GM13977 (cell line): ENCODE results near the gene SP8.
"Not testable (repeated sequence)": the region's sequence is repeated elsewhere in the genome, so short reads cannot be mapped to it uniquely, and the experiment has no call there.

Experiments used
- DNase-seq: peaks from one replicate; pipeline ENCODE4 v3.0.0; 2012; ENCODE audit warnings: low spot score
- in situ Hi-C: fragments of 300-500 bp; cut with MboI; formaldehyde crosslinking; loops from one replicate; pipeline ENCODE4 v1.12.0; 2022; ENCODE audit warnings: low sequenced_read_pairs, low pct_unique_long_range_greater_than_20kb, mixed read lengths, inconsistent platforms; ENCODE audit not compliant: unreplicated experiment
- TF ChIP-seq, protein P1 (sequence below): IDR thresholded peaks from 2 replicates; pipeline ENCODE4 v1.5.1; 2012; ENCODE audit warnings: mild to moderate bottlenecking, control low read depth; ENCODE audit not compliant: insufficient read depth; ENCODE audit errors: extremely low read depth, missing control alignments

Gene SP8

GRCh38 chr7:20786779-20787659 is at the start of gene SP8:
Gene SP8, minus strand, starts transcription at chr7:20786886. Its CDS starts 88 bp downstream, at chr7:20786798.
- TF ChIP-seq, protein P1, sequence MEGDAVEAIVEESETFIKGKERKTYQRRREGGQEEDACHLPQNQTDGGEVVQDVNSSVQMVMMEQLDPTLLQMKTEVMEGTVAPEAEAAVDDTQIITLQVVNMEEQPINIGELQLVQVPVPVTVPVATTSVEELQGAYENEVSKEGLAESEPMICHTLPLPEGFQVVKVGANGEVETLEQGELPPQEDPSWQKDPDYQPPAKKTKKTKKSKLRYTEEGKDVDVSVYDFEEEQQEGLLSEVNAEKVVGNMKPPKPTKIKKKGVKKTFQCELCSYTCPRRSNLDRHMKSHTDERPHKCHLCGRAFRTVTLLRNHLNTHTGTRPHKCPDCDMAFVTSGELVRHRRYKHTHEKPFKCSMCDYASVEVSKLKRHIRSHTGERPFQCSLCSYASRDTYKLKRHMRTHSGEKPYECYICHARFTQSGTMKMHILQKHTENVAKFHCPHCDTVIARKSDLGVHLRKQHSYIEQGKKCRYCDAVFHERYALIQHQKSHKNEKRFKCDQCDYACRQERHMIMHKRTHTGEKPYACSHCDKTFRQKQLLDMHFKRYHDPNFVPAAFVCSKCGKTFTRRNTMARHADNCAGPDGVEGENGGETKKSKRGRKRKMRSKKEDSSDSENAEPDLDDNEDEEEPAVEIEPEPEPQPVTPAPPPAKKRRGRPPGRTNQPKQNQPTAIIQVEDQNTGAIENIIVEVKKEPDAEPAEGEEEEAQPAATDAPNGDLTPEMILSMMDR: no peak
- DNase-seq: peak; percentile 62
- in situ Hi-C loops: no loop called here

GRCh38 chr7:20836424-20836823 is 49.7 kb upstream of the SP8 start:
- in situ Hi-C loops, DNase-seq: not testable (repeated sequence)

DNA sequence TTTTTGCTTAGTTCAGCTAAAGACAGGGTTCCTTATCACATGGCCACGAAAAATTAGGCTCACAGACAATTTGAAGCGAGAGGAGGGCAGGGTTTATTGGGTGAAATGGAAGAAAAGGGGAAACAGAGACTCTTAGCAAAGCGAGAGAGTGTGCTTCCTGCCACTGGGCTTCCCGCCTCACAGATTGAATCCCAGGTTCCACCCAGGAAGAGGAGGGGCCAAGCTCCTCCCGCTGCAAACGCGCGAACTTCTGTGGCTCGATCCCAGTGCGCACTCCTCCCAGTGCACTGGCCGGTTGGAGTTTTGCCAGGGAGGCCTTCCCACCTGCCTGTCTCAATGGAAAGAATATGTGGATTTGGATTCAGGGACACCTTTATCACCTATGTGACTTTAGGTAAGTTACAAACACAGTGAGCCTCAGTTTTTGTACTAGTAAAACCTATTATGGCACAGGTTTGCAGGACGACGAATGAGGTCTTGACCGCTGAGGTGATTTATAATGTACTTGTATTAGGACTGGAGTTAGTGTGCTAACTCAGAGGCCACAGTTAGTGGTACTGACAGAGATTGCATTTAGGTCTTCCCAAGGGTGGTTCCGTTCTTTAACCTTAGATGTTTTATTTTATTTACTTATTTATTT is 48.5 kb upstream of the SP8 start:
- no peak for DNase-seq
- TF ChIP-seq, protein P1: no peak
- in situ Hi-C loops: no loop called here

- TF ChIP-seq, protein P1: peak; percentile 11
- no peak for DNase-seq
- in situ Hi-C loops: no loop called here
Measured at GRCh38 chr7:20834656-20835055, 48.0 kb upstream of the SP8 start.

DNA sequence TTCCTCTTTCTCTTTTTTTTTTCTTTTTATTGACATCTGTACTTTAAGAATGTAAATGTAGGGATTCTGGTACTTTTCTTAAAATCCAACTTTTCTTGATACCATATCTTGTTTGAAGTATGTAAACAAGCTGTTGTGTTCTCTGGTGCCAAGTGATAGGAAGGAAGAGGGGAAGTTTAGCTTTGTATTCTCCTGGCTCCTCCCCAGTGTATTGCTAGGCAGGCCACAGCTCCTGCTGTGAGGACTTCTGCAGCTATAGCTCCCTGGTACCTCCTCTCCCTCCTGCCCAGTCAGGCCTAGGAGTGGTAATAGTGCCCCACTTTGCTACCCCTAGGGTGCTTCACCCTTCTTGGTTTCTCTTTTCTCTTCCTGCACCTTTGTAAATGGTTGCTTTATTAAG is 45.3 kb upstream of the SP8 start:
- in situ Hi-C loops: no loop called here
- no peak for DNase-seq
- TF ChIP-seq, protein P1: no peak

DNA sequence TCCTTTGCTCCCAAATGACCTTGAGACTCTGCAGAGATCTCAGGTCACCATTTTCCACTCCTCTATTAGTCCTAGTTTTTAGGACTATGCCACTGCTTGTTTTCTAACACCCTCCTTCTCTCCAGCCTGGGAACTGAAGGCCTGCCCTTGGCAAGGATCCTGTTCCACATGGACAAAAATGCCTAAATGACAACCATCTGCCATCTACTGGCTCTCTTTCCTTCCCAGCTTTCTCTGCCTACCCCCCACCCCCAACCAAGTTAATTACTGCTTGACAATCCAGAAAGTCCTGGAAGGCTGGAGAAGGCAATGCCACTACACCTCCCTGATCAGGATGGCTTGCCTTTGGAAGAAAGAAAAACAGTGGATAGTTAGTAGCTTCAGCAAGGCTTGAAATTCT is 44.8 kb upstream of the SP8 start:
- TF ChIP-seq, protein P1: no peak
- in situ Hi-C loops: no loop called here
- no peak for DNase-seq

DNA sequence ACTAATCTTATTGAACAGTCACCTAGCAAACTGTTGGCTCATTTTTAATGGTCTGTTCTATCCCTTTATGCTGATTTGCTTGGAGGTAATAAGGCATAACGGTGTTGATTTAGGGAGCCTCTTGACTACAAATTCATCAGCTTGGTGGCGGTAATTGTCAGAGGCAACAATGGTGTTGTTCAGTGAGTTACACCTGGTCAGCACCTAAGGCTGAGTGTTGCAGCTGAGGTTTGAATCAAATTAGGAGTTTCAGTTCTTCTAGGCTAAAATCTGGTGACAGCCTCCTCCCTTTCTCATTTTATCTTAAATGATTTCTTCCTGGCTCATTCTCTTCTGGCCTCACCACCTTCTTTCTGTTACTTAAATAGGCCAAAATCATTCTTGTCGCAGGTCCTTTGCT is 42.3 kb upstream of the SP8 start:
- no peak for DNase-seq
- TF ChIP-seq, protein P1: no peak

More for the DNA sequence above, 42.3 kb upstream of the SP8 start:
- in situ Hi-C loops: no loop called here
